ENCODE data around the gene MRPL39. TPM values are rescaled to one million over a fixed set of nuclear protein-coding genes. Genes with fewer than 3 reads are reported as not detected.

The MRPL39 gene
- total RNA-seq, 2 donors from 2014 or later, result 43.0 to 66.3 TPM

GRCh38 chr21:25579226-25580013, 27.9 kb downstream of the MRPL39 start:
- Mint-ChIP-seq H3K9me3 (no peaks in the 10 kb centered on the region), H3K36me3 (peaks cover 14 to 32% of the 10 kb centered on the region in 2 donors), H3K27ac (no peak overlapping the region)
- no peak for ATAC-seq
- no peak for DNase-seq (ENCODE audit: low spot score in 2 of 2)

GRCh38 chr21:25578056-25578961, 29.0 kb downstream of the MRPL39 start:
- no peak for DNase-seq (ENCODE audit: low spot score in 2 of 2)
- Mint-ChIP-seq H3K36me3 (peaks cover 19 to 41% of the 10 kb centered on the region in 2 donors), H3K27ac (peak overlapping the region; percentile 85 to 90), H3K9me3 (no peaks in the 10 kb centered on the region)
- peak; percentile 43 to 44 for ATAC-seq

- no peaks in the 10 kb centered on the region for H3K9me3 Mint-ChIP-seq
- DNase-seq (ENCODE audit: low spot score in 2 of 2), result no peak
- H3K27ac Mint-ChIP-seq, result peak overlapping the region; percentile 85 to 90
- H3K36me3 Mint-ChIP-seq, result peaks cover 24 to 47% of the 10 kb centered on the region in 2 donors
- peak in 1 of 2 donors; percentile 8 for ATAC-seq
These were observed 29.7 kb downstream of the MRPL39 start for GRCh38 chr21:25577424-25578055.

- peak overlapping the region; percentile 98 for H3K27ac Mint-ChIP-seq
- ATAC-seq, result peak; percentile 61 to 71
- no peaks in the 10 kb centered on the region for H3K9me3 Mint-ChIP-seq
- DNase-seq (ENCODE audit: low spot score in 2 of 2), result no peak
- peaks cover 44 to 63% of the 10 kb centered on the region in 2 donors for H3K36me3 Mint-ChIP-seq
These were observed 33.7 kb downstream of the MRPL39 start for GRCh38 chr21:25573409-25574206.

GRCh38 chr21:25572861-25573310, 34.4 kb downstream of the MRPL39 start:
- H3K36me3 Mint-ChIP-seq, result peaks cover 50 to 70% of the 10 kb centered on the region in 2 donors
- peak overlapping the region; percentile 98 for H3K27ac Mint-ChIP-seq
- DNase-seq (ENCODE audit: low spot score in 2 of 2), result no peak
- ATAC-seq, result peak; percentile 78 to 84
- H3K9me3 Mint-ChIP-seq, result no peaks in the 10 kb centered on the region

GRCh38 chr21:25571726-25572121, 35.6 kb downstream of the MRPL39 start:
- peak overlapping the region; percentile 93 to 98 for H3K27ac Mint-ChIP-seq
- DNase-seq (ENCODE audit: low spot score in 2 of 2) (no peak), ATAC-seq (no peak)

GRCh38 chr21:25569711-25570110, 37.6 kb downstream of the MRPL39 start:
- ATAC-seq (no peak), DNase-seq (ENCODE audit: low spot score in 2 of 2) (no peak)
- peaks cover 68 to 77% of the 10 kb centered on the region in 2 donors for H3K36me3 Mint-ChIP-seq
- H3K9me3 Mint-ChIP-seq, result no peaks in the 10 kb centered on the region
- H3K27ac Mint-ChIP-seq, result peak overlapping the region; percentile 88 to 89

More at GRCh38 chr21:25571726-25572121, 35.6 kb downstream of the MRPL39 start:
- no peaks in the 10 kb centered on the region for H3K9me3 Mint-ChIP-seq
- peaks cover 61 to 74% of the 10 kb centered on the region in 2 donors for H3K36me3 Mint-ChIP-seq

- no peak for ATAC-seq
These were observed 38.2 kb downstream of the MRPL39 start for GRCh38 chr21:25569084-25569483.

GRCh38 chr21:25568246-25568645, 39.0 kb downstream of the MRPL39 start:
- H3K27ac Mint-ChIP-seq, result peak overlapping the region; percentile 98 to 99
- ATAC-seq (no peak), DNase-seq (ENCODE audit: low spot score in 2 of 2) (no peak)
- peaks cover 77 to 83% of the 10 kb centered on the region in 2 donors for H3K36me3 Mint-ChIP-seq
- H3K9me3 Mint-ChIP-seq, result no peaks in the 10 kb centered on the region

More at GRCh38 chr21:25569084-25569483, 38.2 kb downstream of the MRPL39 start:
- no peak for DNase-seq (ENCODE audit: low spot score in 2 of 2)
- H3K27ac Mint-ChIP-seq, result peak overlapping the region; percentile 88 to 89
- H3K36me3 Mint-ChIP-seq, result peaks cover 74 to 83% of the 10 kb centered on the region in 2 donors
- H3K9me3 Mint-ChIP-seq, result no peaks in the 10 kb centered on the region

- Mint-ChIP-seq H3K36me3 (peaks cover 80 to 85% of the 10 kb centered on the region in 2 donors), H3K9me3 (no peaks in the 10 kb centered on the region), H3K27ac (peak overlapping the region; percentile 98 to 99)
- ATAC-seq (peak in 1 of 2 donors; percentile 27), DNase-seq (ENCODE audit: low spot score in 2 of 2) (no peak)
These were observed 39.8 kb downstream of the MRPL39 start for GRCh38 chr21:25567472-25567871.

GRCh38 chr21:25566645-25567044, 40.6 kb downstream of the MRPL39 start:
- DNase-seq (ENCODE audit: low spot score in 2 of 2), result no peak
- peaks cover 81 to 84% of the 10 kb centered on the region in 2 donors for H3K36me3 Mint-ChIP-seq

GRCh38 chr21:25565272-25566211, 41.7 kb downstream of the MRPL39 start:
- Mint-ChIP-seq H3K27ac (peak overlapping the region; percentile 98 to 99), H3K9me3 (no peaks in the 10 kb centered on the region), H3K36me3 (peaks cover 71 to 84% of the 10 kb centered on the region in 2 donors)
- ATAC-seq (no peak), DNase-seq (ENCODE audit: low spot score in 2 of 2) (no peak)

More at GRCh38 chr21:25566645-25567044, 40.6 kb downstream of the MRPL39 start:
- peak overlapping the region; percentile 98 to 99 for H3K27ac Mint-ChIP-seq
- no peak for ATAC-seq
- H3K9me3 Mint-ChIP-seq, result no peaks in the 10 kb centered on the region

- ATAC-seq (no peak), DNase-seq (ENCODE audit: low spot score in 2 of 2) (no peak)
- Mint-ChIP-seq H3K9me3 (peaks cover 0 to 5% of the 10 kb centered on the region in 2 donors), H3K36me3 (peaks cover 69 to 77% of the 10 kb centered on the region in 2 donors), H3K27ac (peak overlapping the region; percentile 98 to 99)
These were observed 42.8 kb downstream of the MRPL39 start for GRCh38 chr21:25564349-25564948.

- ATAC-seq (peak; percentile 42 to 71), DNase-seq (ENCODE audit: low spot score in 2 of 2) (peak in 1 of 2 donors; percentile 80)
- peaks cover 72 to 73% of the 10 kb centered on the region in 2 donors for H3K36me3 Mint-ChIP-seq
- H3K9me3 Mint-ChIP-seq, result peaks cover 0 to 5% of the 10 kb centered on the region in 2 donors
- H3K27ac Mint-ChIP-seq, result peak overlapping the region; percentile 98 to 99
These were observed 43.7 kb downstream of the MRPL39 start for GRCh38 chr21:25563361-25564116.
